Erythroblast (primary cell): Measurements from ENCODE around the gene SUN3.
A peak's percentile ranks its signal among the peaks of the same experiment; 100 is the strongest.

Source experiments
- DNase-seq, 2 experiments: peaks; one replicate each; lab custom pipeline; 2025; lab: John Stamatoyannopoulos, UW
- GATA1 ChIP-seq: IDR thresholded peaks from 2 replicates; pipeline ENCODE4 v1.6.1; 2011; ENCODE audit warnings: low read depth, mild to moderate bottlenecking, control low read depth, low read length, moderate library complexity
- POLR2A ChIP-seq: IDR thresholded peaks from 2 replicates; pipeline ENCODE4 v1.6.1; 2011; ENCODE audit warnings: mild to moderate bottlenecking, low read length

SUN3 gene

GRCh38 chr7:47978790-47979144, 50.1 kb downstream of the SUN3 start:
- no peak for TF ChIP-seq GATA1
- TF ChIP-seq POLR2A: no peak
- DNase-seq: peak; percentile 44 to 52

GRCh38 chr7:47973739-47974138, 55.2 kb downstream of the SUN3 start:
- no peak for DNase-seq
- TF ChIP-seq POLR2A: no peak
- no peak for TF ChIP-seq GATA1

- DNase-seq: no peak
- TF ChIP-seq POLR2A (no peak), GATA1 (no peak)
Observed at GRCh38 chr7:47970761-47971160, 58.1 kb downstream of the SUN3 start.

- TF ChIP-seq GATA1 (no peak), POLR2A (no peak)
- DNase-seq: peak; percentile 48 to 65
Observed at GRCh38 chr7:47968847-47969774, 59.8 kb downstream of the SUN3 start.

GRCh38 chr7:47967708-47968107, 61.2 kb downstream of the SUN3 start:
- DNase-seq: no peak
- TF ChIP-seq GATA1: no peak
- TF ChIP-seq POLR2A: no peak

- TF ChIP-seq GATA1: no peak
- no peak for TF ChIP-seq POLR2A
Observed at GRCh38 chr7:47967123-47967522, 61.8 kb downstream of the SUN3 start.

GRCh38 chr7:47965456-47965855, 63.5 kb downstream of the SUN3 start:
- TF ChIP-seq GATA1 (no peak), POLR2A (no peak)
- no peak for DNase-seq

More at GRCh38 chr7:47967123-47967522, 61.8 kb downstream of the SUN3 start:
- DNase-seq: no peak

GRCh38 chr7:47962262-47962661, 66.6 kb downstream of the SUN3 start:
- TF ChIP-seq GATA1 (no peak), POLR2A (no peak)
- no peak for DNase-seq

- no peak for DNase-seq
- no peak for TF ChIP-seq POLR2A
- TF ChIP-seq GATA1: no peak
Observed at GRCh38 chr7:47957156-47957555, 71.8 kb downstream of the SUN3 start.

- no peak for DNase-seq
- TF ChIP-seq GATA1 (no peak), POLR2A (no peak)
Observed at GRCh38 chr7:47956220-47956619, 72.7 kb downstream of the SUN3 start.

- TF ChIP-seq GATA1: no peak
- no peak for TF ChIP-seq POLR2A
- DNase-seq: no peak
Observed at GRCh38 chr7:47954231-47954911, 74.5 kb downstream of the SUN3 start.

GRCh38 chr7:47953822-47954221, 75.1 kb downstream of the SUN3 start:
- TF ChIP-seq POLR2A (no peak), GATA1 (no peak)
- peak in 1 of 2 experiments; percentile 6 for DNase-seq

GRCh38 chr7:47952224-47952623, 76.7 kb downstream of the SUN3 start:
- TF ChIP-seq POLR2A: no peak
- no peak for TF ChIP-seq GATA1
- no peak for DNase-seq

- no peak for TF ChIP-seq GATA1
- no peak for TF ChIP-seq POLR2A
Observed at GRCh38 chr7:47951374-47951773, 77.5 kb downstream of the SUN3 start.

GRCh38 chr7:47950714-47951113, 78.2 kb downstream of the SUN3 start:
- no peak for TF ChIP-seq POLR2A
- TF ChIP-seq GATA1: no peak
- DNase-seq: no peak

More at GRCh38 chr7:47951374-47951773, 77.5 kb downstream of the SUN3 start:
- no peak for DNase-seq

- TF ChIP-seq GATA1 (no peak), POLR2A (no peak)
Observed at GRCh38 chr7:47949703-47950102, 79.2 kb downstream of the SUN3 start.

More at GRCh38 chr7:47949703-47950102, 79.2 kb downstream of the SUN3 start:
- no peak for DNase-seq
